H1 (cell line): ENCODE measurements around the gene TPPP. TPM values are rescaled to one million over a fixed set of nuclear protein-coding genes. Genes with fewer than 3 reads are reported as not detected.
"Not testable (repeated sequence)": the region's sequence is repeated elsewhere in the genome, so short reads cannot be mapped to it uniquely, and the experiment has no call there.

ENCODE experiments used
- CTCF ChIA-PET: fragments of 300-600 bp; sonication (Branson Sonifier 250); formaldehyde crosslinking; loops from one replicate; lab custom pipeline; 2021; ENCODE audit not compliant: partially characterized antibody; lab: Charles Lee
- POLR2A ChIA-PET: fragments of 300-600 bp; sonication (Branson Sonifier 250); formaldehyde crosslinking; loops from one replicate; lab custom pipeline; 2021; ENCODE audit warnings: inconsistent platforms; ENCODE audit not compliant: partially characterized antibody; lab: Charles Lee
- DNase-seq, 2 experiments: peaks; one replicate each; pipeline versions ENCODE4 v3.0.0 to v3.0.0-alpha.2; 2010 to 2022; ENCODE audit warnings: low spot score in 2 of 2, low read depth in 1 of 2, mixed read lengths in 1 of 2
- FAIRE-seq: peaks from 2 replicates; lab custom pipeline; 2011; peaks lifted over from hg19 to GRCh38; lab: Jason Lieb, UNC
- H2AFZ ChIP-seq: 2 replicates; pipeline ENCODE4 v1.8.1; 2012; ENCODE audit warnings: low read length, inconsistent platforms
- H2AK5ac ChIP-seq: 2 replicates; pipeline ENCODE4 v1.6.1; 2013; ENCODE audit warnings: low read depth, low read length
- H2BK120ac ChIP-seq: replicated peaks from 2 replicates; pipeline ENCODE3; 2013; ENCODE audit warnings: low read depth, low read length, inconsistent platforms
- H2BK12ac ChIP-seq: 2 replicates; pipeline ENCODE4 v1.6.1; 2013; ENCODE audit warnings: low read depth, low read length
- H2BK15ac ChIP-seq: 2 replicates; pipeline ENCODE4 v1.6.1; 2013; ENCODE audit warnings: low read length
- H2BK20ac ChIP-seq: 2 replicates; pipeline ENCODE4 v1.6.1; 2013; ENCODE audit warnings: low read length
- H2BK5ac ChIP-seq: 2 replicates; pipeline ENCODE4 v1.6.1; 2013; ENCODE audit warnings: low read depth, low read length
- H3K14ac ChIP-seq: 2 replicates; pipeline ENCODE4 v1.6.1; 2013; ENCODE audit warnings: inconsistent platforms; ENCODE audit not compliant: insufficient read length
- H3K18ac ChIP-seq: 2 replicates; pipeline ENCODE4 v1.6.1; 2013; ENCODE audit warnings: low read length; ENCODE audit errors: extremely low read depth
- H3K23ac ChIP-seq: 2 replicates; pipeline ENCODE4 v1.6.1; 2013; ENCODE audit warnings: inconsistent platforms; ENCODE audit not compliant: insufficient read length
- H3K23me2 ChIP-seq: 2 replicates; pipeline ENCODE4 v1.6.1; 2013; ENCODE audit warnings: low read depth, low read length
- H3K27ac ChIP-seq: 2 replicates; pipeline ENCODE4 v1.6.1; 2011; ENCODE audit warnings: low read depth, low read length, inconsistent platforms
- H3K27me3 ChIP-seq, 4 experiments: replicated peaks in 1 of 4; 1 replicate in 1 of 4; 2 replicates in 3 of 4; pipeline versions ENCODE4 v1.6.1 to v1.8.1; 2011 to 2013; ENCODE audit warnings: low read length in 3 of 4, mild to moderate bottlenecking in 3 of 4, inconsistent platforms in 2 of 4, mixed read lengths in 2 of 4, moderate library complexity in 1 of 4; ENCODE audit not compliant: control insufficient read depth in 3 of 4, insufficient read depth in 3 of 4; ENCODE audit errors: extremely low read depth in 1 of 4
- H3K36me3 ChIP-seq, 4 experiments: 2 replicates each; pipeline versions ENCODE4 v1.6.1 to v1.8.1; 2011 to 2013; ENCODE audit warnings: mild to moderate bottlenecking in 4 of 4, low read length in 3 of 4, moderate library complexity in 2 of 4, control low read depth in 1 of 4, inconsistent platforms in 1 of 4; ENCODE audit not compliant: insufficient read depth in 4 of 4, control insufficient read depth in 2 of 4
- H3K4ac ChIP-seq: replicated peaks from 2 replicates; pipeline ENCODE3; 2013; ENCODE audit warnings: low read length, low read depth, mixed read lengths, inconsistent platforms; ENCODE audit not compliant: insufficient read length
- H3K4me1 ChIP-seq, 4 experiments: replicated peaks in 1 of 4; 1 replicate in 1 of 4; 2 replicates in 3 of 4; pipeline versions ENCODE4 v1.6.1 to v1.8.1; 2011 to 2013; ENCODE audit warnings: low read length in 3 of 4, inconsistent platforms in 2 of 4, mixed read lengths in 1 of 4; ENCODE audit not compliant: insufficient read depth in 4 of 4, control insufficient read depth in 3 of 4
- H3K4me2 ChIP-seq, 2 experiments: 2 replicates each; pipeline versions ENCODE4 v1.6.1 to v1.8.1; 2011 to 2013; ENCODE audit warnings: low read depth in 2 of 2, low read length in 2 of 2, control low read depth in 1 of 2, inconsistent platforms in 1 of 2, mild to moderate bottlenecking in 1 of 2; ENCODE audit not compliant: insufficient read depth in 1 of 2
- H3K4me3 ChIP-seq, 4 experiments: fragments of 200-600, 300-600 bp in 1 of 4; sonication (generic), shearing (Covaris generic), sonication (Bioruptor Twin) in 1 of 4; 2 replicates each; pipeline versions ENCODE4 v1.5.1 to v1.8.1; 2011 to 2016; ENCODE audit warnings: low read length in 4 of 4, low read depth in 3 of 4, control low read depth in 2 of 4, inconsistent platforms in 2 of 4, mild to moderate bottlenecking in 2 of 4, mixed read lengths in 1 of 4, moderate library complexity in 1 of 4; ENCODE audit not compliant: insufficient read depth in 2 of 4; ENCODE audit errors: extremely low read depth in 1 of 4
- H3K56ac ChIP-seq: replicated peaks from 2 replicates; pipeline ENCODE3; 2013; ENCODE audit warnings: low read depth, mild to moderate bottlenecking, mixed read lengths, low read length, inconsistent platforms; ENCODE audit not compliant: insufficient read length
- H3K79me1 ChIP-seq: 2 replicates; pipeline ENCODE4 v1.6.1; 2013; ENCODE audit warnings: low read depth, low read length, control low read depth
- H3K79me2 ChIP-seq, 2 experiments: 2 replicates each; pipeline versions ENCODE4 v1.6.1 to v1.8.1; 2012 to 2013; ENCODE audit warnings: low read length in 2 of 2, mild to moderate bottlenecking in 2 of 2, inconsistent platforms in 1 of 2; ENCODE audit not compliant: insufficient read depth in 2 of 2, control insufficient read depth in 1 of 2
- H3K9ac ChIP-seq, 4 experiments: replicated peaks in 1 of 4; 1 replicate in 1 of 4; 2 replicates in 3 of 4; pipeline versions ENCODE4 v1.6.1 to v1.8.1; 2011 to 2013; ENCODE audit warnings: low read depth in 3 of 4, low read length in 3 of 4, control low read depth in 2 of 4, mild to moderate bottlenecking in 2 of 4, moderate library complexity in 2 of 4, inconsistent platforms in 1 of 4; ENCODE audit errors: extremely low read depth in 1 of 4
- H3K9me3 ChIP-seq, 2 experiments: 2 replicates each; pipeline versions ENCODE4 v1.6.1 to v1.8.1; 2012 to 2013; ENCODE audit warnings: mild to moderate bottlenecking in 2 of 2, moderate library complexity in 2 of 2, control low read depth in 1 of 2, inconsistent platforms in 1 of 2, low read depth in 1 of 2, low read length in 1 of 2, mixed read lengths in 1 of 2; ENCODE audit not compliant: insufficient read depth in 2 of 2
- H4K20me1 ChIP-seq, 2 experiments: replicated peaks in 1 of 2; 2 replicates each; pipeline versions ENCODE3 to v1.8.1; 2011 to 2013; ENCODE audit warnings: inconsistent platforms in 2 of 2, low read length in 2 of 2, mild to moderate bottlenecking in 1 of 2; ENCODE audit not compliant: insufficient read depth in 2 of 2, control insufficient read depth in 1 of 2
- H4K5ac ChIP-seq: 2 replicates; pipeline ENCODE4 v1.6.1; 2013; ENCODE audit warnings: low read length, low read depth, mixed read lengths, inconsistent platforms; ENCODE audit not compliant: insufficient read length
- H4K8ac ChIP-seq: 2 replicates; pipeline ENCODE4 v1.8.0; 2013; ENCODE audit warnings: mild to moderate bottlenecking, moderate library complexity, low read length, inconsistent platforms; ENCODE audit not compliant: insufficient read depth; ENCODE audit errors: extremely low read depth
- H4K91ac ChIP-seq: replicated peaks from 2 replicates; pipeline ENCODE3; 2013; ENCODE audit warnings: low read length, mixed read lengths, inconsistent platforms; ENCODE audit not compliant: insufficient read length
- EZH2 ChIP-seq: fragments of 200-600 bp; sonication (generic); IDR thresholded peaks from 2 replicates; pipeline ENCODE4 v1.7.1; 2012; ENCODE audit warnings: low read depth, mild to moderate bottlenecking, moderate library complexity, low read length, inconsistent platforms; ENCODE audit not compliant: severe bottlenecking
- KDM4A ChIP-seq: IDR thresholded peaks from one replicate; pipeline ENCODE4 v1.7.1; 2012; ENCODE audit warnings: low read depth, mild to moderate bottlenecking, moderate library complexity, low read length, inconsistent platforms; ENCODE audit not compliant: severe bottlenecking
- WGBS, 2 experiments: shearing (Covaris generic) in 1 of 2; methylation state at CpG; one replicate each; pipeline versions ENCODE4 v1.1.6 to v1.1.7; 2013 to 2015; ENCODE audit warnings: low lambda C conversion rate in 2 of 2, mixed read lengths in 2 of 2, inconsistent platforms in 1 of 2, low coverage in 1 of 2, missing lambda C conversion rate in 1 of 2; ENCODE audit not compliant: insufficient replicate concordance in 2 of 2, insufficient coverage in 1 of 2, insufficient read length in 1 of 2; ENCODE audit errors: extremely low coverage in 1 of 2, missing lambda C conversion rate in 1 of 2; 5-methylcytosine and 5-hydroxymethylcytosine counted together
- long read RNA-seq, 2 experiments: library from RNA in 1 of 2; library from capped mRNA in 1 of 2; stranded (forward); transcript quantifications; one replicate each; pipeline ENCODE4 v2.0.0, GENCODE V29; 2021; ENCODE audit warnings: inconsistent platforms in 1 of 2
- polyA minus RNA-seq, 3 experiments: library from RNA; depleted of rRNA, polyadenylated mRNA; stranded (reverse); fragments of >200 nt; gene quantifications; 1 replicate in 2 of 3; 2 replicates in 1 of 3; pipeline ENCODE4 v1.2.3, GENCODE V29; 2011
- polyA plus RNA-seq, 7 experiments: library from polyadenylated mRNA; depleted of rRNA in 3 of 7; stranded (reverse) in 5 of 7; unstranded in 2 of 7; fragments of >200 nt in 5 of 7; fragments of 200-250 nt in 2 of 7; gene quantifications; 1 replicate in 5 of 7; 2 replicates in 1 of 7; 4 replicates in 1 of 7; pipeline versions ENCODE4 v1.2.1 to v1.2.3, GENCODE V29; 2011 to 2013; ENCODE audit warnings: missing spikeins in 2 of 7, mixed read lengths in 2 of 7
- total RNA-seq: library from RNA; stranded (reverse); fragmentation: NEBNext Ultra II Directional; extraction: Animal tissue kit (Norgen Biotek cat#: 25700); gene quantifications from 2 replicates; pipeline ENCODE4 v1.2.1, GENCODE V29; 2021

Gene TPPP
- total RNA-seq (0.65 and 0.93 TPM in 2 replicates), polyA plus RNA-seq (2011; rRNA removed) (0.36 and 0.86 TPM in 2 replicates), polyA minus RNA-seq (2011; rRNA and poly(A)+ RNA removed) (0.41 and 1.1 TPM in 2 replicates)
- 0.66 TPM for polyA plus RNA-seq (2011; cell fraction: cytosol; rRNA removed)
- 1.1 TPM for polyA plus RNA-seq (2011; cell fraction: nucleus; rRNA removed)
- polyA plus RNA-seq (2012, experiment 1 of 2), result 0.44 to 1.0 TPM (median 0.79 TPM) in 4 replicates
- polyA plus RNA-seq (2012, experiment 2 of 2), result 0.29 TPM
- 0.51 TPM for polyA plus RNA-seq (2013, experiment 1 of 2)
- 0.42 TPM for polyA plus RNA-seq (2013, experiment 2 of 2)
- 1.0 TPM for polyA minus RNA-seq (2011; cell fraction: cytosol; rRNA and poly(A)+ RNA removed)
- 0.80 TPM for polyA minus RNA-seq (2011; cell fraction: nucleus; rRNA and poly(A)+ RNA removed)
- long read RNA-seq, experiment 1, result 0 reads
- long read RNA-seq, experiment 2, result 0 reads

- H3K4me2 ChIP-seq, result peak within 1 kb of the TSS; percentile 50 to 60
- H3K79me1 ChIP-seq, H2BK15ac ChIP-seq, H3K4ac ChIP-seq, H4K8ac ChIP-seq, H4K5ac ChIP-seq, H2BK120ac ChIP-seq, FAIRE-seq, H3K56ac ChIP-seq, H2AFZ ChIP-seq, H4K20me1 ChIP-seq, H3K79me2 ChIP-seq, CTCF ChIA-PET, H3K4me1 ChIP-seq, H3K18ac ChIP-seq, H2BK20ac ChIP-seq, H2AK5ac ChIP-seq, H3K9ac ChIP-seq, H3K23me2 ChIP-seq, H3K27ac ChIP-seq, H3K14ac ChIP-seq, H3K23ac ChIP-seq, H3K9me3 ChIP-seq, H2BK12ac ChIP-seq, H4K91ac ChIP-seq, H2BK5ac ChIP-seq, H3K36me3 ChIP-seq: not testable (repeated sequence)
- H3K4me3 ChIP-seq, result peak within 1 kb of the TSS in 3 of 4 experiments; percentile 27 to 60 (median 36); a peak in 6 of 8 replicates
- POLR2A ChIA-PET, result interaction anchor here (0.6 kb wide), 1 partner anchor 46 kb away, joined by 3 read pairs; no protein-coding TSS in a partner anchor
- TF ChIP-seq EZH2 (peak; percentile 13), KDM4A (peak; percentile 11)
- peaks cover 5 to 16% (median 12%) of the 10 kb centered on the region in 4 experiments for H3K27me3 ChIP-seq
- WGBS, 2 experiments, result 2% methylated on average over 15 of the region's 109 CpGs; no CpG with 5 or more reads in 1 of the 2 experiments
- DNase-seq, result peak in 1 of 2 experiments; percentile 72
Observed at GRCh38 chr5:693271-694041, at the start of gene TPPP. Gene TPPP (minus strand): TSS chr5:693352. CDS start chr5:678060, 15,292 bp downstream.
